NCI-H1092 treated with DMSO at 0.1 percent for 48 hours (cell line): ENCODE data around the gene SLC25A21.

Source experiments
- DNase-seq: peaks from one replicate; lab custom pipeline; 2025; lab: John Stamatoyannopoulos, UW

SLC25A21 gene

DNA sequence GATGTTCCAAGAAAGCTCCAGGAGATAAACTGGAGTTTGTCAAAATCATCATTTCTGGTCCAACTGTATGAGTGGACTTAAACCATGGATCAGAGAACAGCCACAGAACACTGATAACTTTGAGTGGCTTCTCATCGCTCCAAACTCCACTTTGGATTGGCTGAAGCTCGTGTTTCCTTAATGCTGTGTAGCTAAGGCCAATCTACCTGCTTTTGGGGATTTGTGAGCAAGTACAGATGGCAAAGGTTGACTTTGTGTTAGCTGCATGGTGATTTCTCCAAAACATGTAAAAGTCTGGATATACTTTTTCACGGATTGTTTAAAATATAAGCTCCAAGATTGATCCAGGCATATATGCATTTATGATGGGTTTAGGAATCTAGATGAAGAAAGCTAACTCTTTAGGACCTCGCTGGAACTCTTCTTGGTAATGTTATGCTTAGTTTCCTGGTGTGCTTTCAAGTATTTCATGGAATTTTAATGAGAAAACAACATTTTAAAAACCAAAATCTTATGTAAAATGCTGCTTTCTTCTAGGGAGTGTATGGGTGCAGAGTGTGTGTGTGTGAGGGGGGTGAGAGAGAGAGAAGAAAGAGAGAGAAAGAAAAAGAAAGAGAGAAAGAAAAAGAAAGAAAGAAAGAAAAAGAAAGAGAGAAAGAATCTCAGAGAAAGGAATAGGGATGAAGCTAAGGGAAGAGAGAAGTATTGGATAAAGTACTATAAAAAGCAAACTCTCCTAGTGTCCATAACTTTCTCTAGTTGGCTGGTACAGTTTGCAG lies 522.3 kb downstream of the SLC25A21 start:
- no peak for DNase-seq

DNA sequence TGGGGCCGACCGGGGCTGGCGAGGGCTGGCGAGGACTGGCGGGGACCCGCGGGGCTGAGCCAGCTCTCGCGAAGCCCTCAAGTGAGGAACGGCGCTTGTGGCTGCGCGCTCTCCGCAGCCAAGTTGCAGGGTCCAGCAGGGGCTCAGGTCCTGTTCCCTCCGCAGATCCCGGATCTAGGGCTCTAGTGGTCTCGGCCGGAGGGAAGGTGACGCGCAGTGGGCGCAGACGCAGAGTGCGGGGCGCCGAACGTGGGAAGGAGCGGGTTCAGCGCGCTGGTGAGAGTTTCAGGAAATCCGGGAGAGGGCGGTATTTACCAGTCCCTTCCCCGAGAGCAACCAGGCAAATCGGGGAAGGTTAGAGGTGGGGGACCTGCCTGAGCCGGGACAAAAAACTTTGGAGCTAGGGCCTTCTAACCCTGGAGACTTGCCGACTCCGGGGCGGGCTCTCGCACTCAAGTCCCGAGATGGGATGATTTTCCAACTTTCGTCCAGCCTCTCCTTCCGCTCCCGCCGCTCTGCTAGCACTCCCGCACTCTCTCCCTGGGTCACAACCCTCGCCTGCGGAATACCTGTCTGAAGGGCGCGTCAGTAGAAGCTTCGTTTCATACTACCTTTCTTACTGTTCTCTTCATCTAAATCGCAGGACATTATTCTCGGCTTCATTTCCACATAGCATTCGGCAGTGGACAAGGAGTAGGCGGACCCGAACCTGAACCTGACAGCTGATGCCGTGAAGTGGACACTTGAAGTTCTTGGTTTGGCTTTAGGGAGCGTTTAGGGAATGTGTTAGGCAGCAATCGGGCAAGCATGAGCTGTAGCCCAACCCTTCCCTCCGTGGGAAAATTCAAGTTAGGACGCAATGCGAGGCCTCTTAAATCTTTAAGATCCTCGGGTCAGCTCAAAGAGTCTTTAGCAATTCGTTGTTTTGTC lies 524.3 kb downstream of the SLC25A21 start:
- DNase-seq: peak; percentile 81

DNA sequence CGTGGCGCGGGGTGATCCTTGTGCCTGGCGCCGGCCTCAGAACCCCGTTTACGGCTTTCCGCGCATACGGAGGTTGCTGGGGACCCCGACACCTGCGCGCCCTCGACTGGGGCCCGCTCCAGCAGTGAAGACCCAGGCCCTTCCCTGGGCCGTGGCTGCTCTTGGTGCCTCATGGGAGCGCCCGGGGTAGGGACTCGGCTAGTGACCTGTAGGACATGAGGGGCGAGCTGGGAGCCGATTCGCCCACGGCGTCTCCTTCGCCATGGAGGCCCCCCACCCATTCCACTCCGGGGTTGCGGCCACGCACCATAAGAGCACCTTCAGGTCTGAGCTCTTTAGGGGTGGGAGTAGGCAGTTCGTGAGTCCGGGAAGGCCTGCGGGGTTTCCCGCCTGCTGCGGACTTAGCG lies 525.0 kb downstream of the SLC25A21 start:
- DNase-seq: no peak

DNA sequence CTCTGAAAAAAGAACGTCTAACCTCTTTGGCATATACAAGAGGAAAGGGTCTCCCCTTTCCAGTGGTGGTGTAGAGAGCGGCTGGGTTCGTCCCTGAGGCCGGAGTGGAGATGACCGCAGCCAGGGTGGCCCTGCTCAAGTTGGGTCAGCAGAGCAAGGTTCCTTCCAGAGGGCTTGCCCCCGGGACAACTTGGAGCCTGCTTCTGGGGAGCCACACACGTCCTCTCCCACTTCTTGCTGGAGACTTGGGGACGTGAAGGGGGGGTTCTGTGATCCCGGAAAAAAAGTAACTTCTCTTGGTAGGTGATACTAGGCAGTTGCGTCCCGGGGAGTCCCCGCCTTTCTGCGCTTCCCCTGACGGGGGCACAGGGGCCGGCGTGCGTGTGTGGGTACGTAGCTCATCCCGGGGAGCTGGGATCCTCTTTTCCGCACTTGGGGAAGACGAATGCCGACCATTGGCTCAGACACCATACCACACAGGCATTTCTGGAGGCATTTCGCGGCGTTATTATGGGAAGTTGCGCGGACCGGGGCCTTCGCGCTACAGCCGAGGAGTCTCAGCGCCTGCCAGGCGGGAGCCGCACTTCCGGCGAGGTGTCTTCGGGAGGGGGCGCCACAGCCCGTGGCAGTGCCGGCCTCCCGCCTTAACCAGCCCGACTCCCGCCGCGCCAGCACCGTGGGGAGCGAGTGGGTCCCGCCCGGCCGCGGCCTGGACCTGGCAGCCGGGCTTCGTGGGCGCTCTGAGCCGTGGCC lies 525.6 kb downstream of the SLC25A21 start:
- DNase-seq: no peak

DNA sequence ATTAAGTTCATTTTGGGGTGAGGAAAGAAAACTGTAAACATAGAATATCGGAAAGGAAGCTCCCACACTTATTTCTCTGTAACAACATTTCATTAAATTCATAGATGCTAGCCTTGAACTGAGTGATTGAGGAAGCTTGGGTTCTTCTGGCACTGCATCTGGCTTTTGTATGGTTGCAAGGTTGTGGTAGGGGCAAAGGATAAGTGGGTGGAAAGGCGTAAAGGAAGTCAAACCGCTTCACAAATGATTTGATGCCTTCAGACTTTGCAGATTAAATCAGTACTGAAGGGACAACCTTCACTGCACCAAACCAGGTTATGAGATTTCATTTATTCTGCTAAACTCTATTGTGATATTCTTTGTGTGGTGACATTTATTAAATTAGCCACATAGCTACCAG lies 538.8 kb downstream of the SLC25A21 start:
- no peak for DNase-seq
